ENCODE data around the gene CCDC13. TPM values are rescaled to one million over a fixed set of nuclear protein-coding genes. Genes with fewer than 3 reads are reported as not detected.

The CCDC13 gene
- total and polyA plus RNA-seq, 5 donors from 2014 or later: 0.15 to 0.33 (median 0.29) TPM; not detected in 1

- H3K27ac ChIP-seq (ENCODE audit: insufficient read depth, low read length, poor library complexity, severe bottlenecking): no peak overlapping the region
- H3K4me3 Mint-ChIP-seq: no peak overlapping the region
- H3K36me3 ChIP-seq (ENCODE audit: control insufficient read depth, insufficient read depth, low read length): no peaks in the 10 kb centered on the region
- no peak overlapping the region for H3K27ac Mint-ChIP-seq
- no peaks in the 10 kb centered on the region for H3K36me3 Mint-ChIP-seq
- H3K4me1 ChIP-seq (ENCODE audit: control insufficient read depth, insufficient read depth, low read length, poor library complexity, severe bottlenecking): peaks cover 24% of the 10 kb centered on the region
- no peaks in the 10 kb centered on the region for H3K9me3 Mint-ChIP-seq
- no peaks in the 10 kb centered on the region for H3K9me3 ChIP-seq (ENCODE audit: control insufficient read depth in 2 of 2, low read length in 2 of 2)
- no peaks in the 10 kb centered on the region for H3K27me3 ChIP-seq (ENCODE audit: control insufficient read depth, insufficient read depth, low read length)
- peaks cover 10 to 48% (median 29%) of the 10 kb centered on the region in 4 donors for H3K4me1 Mint-ChIP-seq
- no peak overlapping the region for H3K4me3 ChIP-seq (ENCODE audit: low read depth, low read length)
- DNase-seq (no peak), ATAC-seq (ENCODE audit: low read depth in 2 of 2) (no peak)
- H3K27me3 Mint-ChIP-seq: peaks cover 6% of the 10 kb centered on the region
Observed at GRCh38 chr3:42750834-42751233, 22.2 kb downstream of the CCDC13 start.

GRCh38 chr3:42749753-42750231 lies 23.3 kb downstream of the CCDC13 start:
- ATAC-seq (ENCODE audit: low read depth in 2 of 2) (no peak), DNase-seq (no peak)
- no peaks in the 10 kb centered on the region for H3K36me3 ChIP-seq (ENCODE audit: control insufficient read depth, insufficient read depth, low read length)
- Mint-ChIP-seq H3K9me3 (no peaks in the 10 kb centered on the region), H3K4me3 (no peak overlapping the region), H3K27me3 (peaks cover 6% of the 10 kb centered on the region), H3K27ac (no peak overlapping the region), H3K4me1 (peaks cover 10 to 48% (median 29%) of the 10 kb centered on the region in 4 donors), H3K36me3 (no peaks in the 10 kb centered on the region)
- no peaks in the 10 kb centered on the region for H3K27me3 ChIP-seq (ENCODE audit: control insufficient read depth, insufficient read depth, low read length)
- H3K4me3 ChIP-seq (ENCODE audit: low read depth, low read length): no peak overlapping the region
- H3K4me1 ChIP-seq (ENCODE audit: control insufficient read depth, insufficient read depth, low read length, poor library complexity, severe bottlenecking): peaks cover 24% of the 10 kb centered on the region
- H3K27ac ChIP-seq (ENCODE audit: insufficient read depth, low read length, poor library complexity, severe bottlenecking): no peak overlapping the region
- H3K9me3 ChIP-seq (ENCODE audit: control insufficient read depth in 2 of 2, low read length in 2 of 2): no peaks in the 10 kb centered on the region

- DNase-seq: no peak
- Mint-ChIP-seq H3K36me3 (no peaks in the 10 kb centered on the region), H3K4me1 (peaks cover 10 to 51% (median 32%) of the 10 kb centered on the region in 4 donors), H3K27ac (peak overlapping the region; percentile 63 to 93 (median 86)), H3K9me3 (no peaks in the 10 kb centered on the region), H3K4me3 (no peak overlapping the region), H3K27me3 (peaks cover 4% of the 10 kb centered on the region)
- no peaks in the 10 kb centered on the region for H3K9me3 ChIP-seq (ENCODE audit: control insufficient read depth in 2 of 2, low read length in 2 of 2)
- H3K36me3 ChIP-seq (ENCODE audit: control insufficient read depth, insufficient read depth, low read length): no peaks in the 10 kb centered on the region
- no peaks in the 10 kb centered on the region for H3K27me3 ChIP-seq (ENCODE audit: control insufficient read depth, insufficient read depth, low read length)
- no peak overlapping the region for H3K27ac ChIP-seq (ENCODE audit: insufficient read depth, low read length, poor library complexity, severe bottlenecking)
- H3K4me3 ChIP-seq (ENCODE audit: low read depth, low read length): no peak overlapping the region
- H3K4me1 ChIP-seq (ENCODE audit: control insufficient read depth, insufficient read depth, low read length, poor library complexity, severe bottlenecking): peaks cover 28% of the 10 kb centered on the region
- no peak for ATAC-seq (ENCODE audit: low read depth in 2 of 2)
Observed at GRCh38 chr3:42749025-42749752, 23.9 kb downstream of the CCDC13 start.

GRCh38 chr3:42747581-42747980 lies 25.5 kb downstream of the CCDC13 start:
- Histone ChIP-seq H3K4me1 (ENCODE audit: control insufficient read depth, insufficient read depth, low read length, poor library complexity, severe bottlenecking) (peaks cover 28% of the 10 kb centered on the region), H3K36me3 (ENCODE audit: control insufficient read depth, insufficient read depth, low read length) (no peaks in the 10 kb centered on the region), H3K4me3 (ENCODE audit: low read depth, low read length) (peak overlapping the region; percentile 67), H3K9me3 (ENCODE audit: control insufficient read depth in 2 of 2, low read length in 2 of 2) (no peaks in the 10 kb centered on the region), H3K27ac (ENCODE audit: insufficient read depth, low read length, poor library complexity, severe bottlenecking) (peak overlapping the region; percentile 44), H3K27me3 (ENCODE audit: control insufficient read depth, insufficient read depth, low read length) (no peaks in the 10 kb centered on the region)
- ATAC-seq (ENCODE audit: low read depth in 2 of 2): peak; percentile 85 to 91
- no peaks in the 10 kb centered on the region for H3K27me3 Mint-ChIP-seq
- H3K4me3 Mint-ChIP-seq: peak overlapping the region; percentile 55 to 74 (median 65)
- H3K4me1 Mint-ChIP-seq: peaks cover 10 to 54% (median 31%) of the 10 kb centered on the region in 4 donors
- H3K9me3 Mint-ChIP-seq: no peaks in the 10 kb centered on the region
- DNase-seq: peak in 2 of 3 donors; percentile 29 to 87
- no peaks in the 10 kb centered on the region for H3K36me3 Mint-ChIP-seq
- H3K27ac Mint-ChIP-seq: peak overlapping the region; percentile 86 to 97 (median 92)

GRCh38 chr3:42746455-42747450 lies 26.3 kb downstream of the CCDC13 start:
- peak overlapping the region; percentile 67 for H3K4me3 ChIP-seq (ENCODE audit: low read depth, low read length)
- DNase-seq (no peak), ATAC-seq (ENCODE audit: low read depth in 2 of 2) (no peak)
- H3K27me3 ChIP-seq (ENCODE audit: control insufficient read depth, insufficient read depth, low read length): no peaks in the 10 kb centered on the region
- H3K27me3 Mint-ChIP-seq: no peaks in the 10 kb centered on the region
- H3K4me1 ChIP-seq (ENCODE audit: control insufficient read depth, insufficient read depth, low read length, poor library complexity, severe bottlenecking): peaks cover 28% of the 10 kb centered on the region
- H3K36me3 ChIP-seq (ENCODE audit: control insufficient read depth, insufficient read depth, low read length): no peaks in the 10 kb centered on the region
- H3K27ac ChIP-seq (ENCODE audit: insufficient read depth, low read length, poor library complexity, severe bottlenecking): peak overlapping the region; percentile 7
- H3K4me3 Mint-ChIP-seq: peak overlapping the region in 2 of 4 donors; percentile 69 to 74
- H3K36me3 Mint-ChIP-seq: no peaks in the 10 kb centered on the region
- H3K9me3 Mint-ChIP-seq: no peaks in the 10 kb centered on the region
- H3K9me3 ChIP-seq (ENCODE audit: control insufficient read depth in 2 of 2, low read length in 2 of 2): no peaks in the 10 kb centered on the region
- peaks cover 10 to 54% (median 31%) of the 10 kb centered on the region in 4 donors for H3K4me1 Mint-ChIP-seq
- peak overlapping the region; percentile 86 to 97 (median 92) for H3K27ac Mint-ChIP-seq

GRCh38 chr3:42745776-42746454 lies 27.1 kb downstream of the CCDC13 start:
- Histone ChIP-seq H3K9me3 (ENCODE audit: control insufficient read depth in 2 of 2, low read length in 2 of 2) (no peaks in the 10 kb centered on the region), H3K36me3 (ENCODE audit: control insufficient read depth, insufficient read depth, low read length) (no peaks in the 10 kb centered on the region), H3K27ac (ENCODE audit: insufficient read depth, low read length, poor library complexity, severe bottlenecking) (no peak overlapping the region), H3K4me3 (ENCODE audit: low read depth, low read length) (no peak overlapping the region), H3K27me3 (ENCODE audit: control insufficient read depth, insufficient read depth, low read length) (no peaks in the 10 kb centered on the region), H3K4me1 (ENCODE audit: control insufficient read depth, insufficient read depth, low read length, poor library complexity, severe bottlenecking) (peaks cover 28% of the 10 kb centered on the region)
- Mint-ChIP-seq H3K27ac (peak overlapping the region in 1 of 3 donors; percentile 59), H3K27me3 (no peaks in the 10 kb centered on the region), H3K4me3 (no peak overlapping the region), H3K9me3 (no peaks in the 10 kb centered on the region), H3K36me3 (no peaks in the 10 kb centered on the region), H3K4me1 (peaks cover 10 to 54% (median 31%) of the 10 kb centered on the region in 4 donors)
- no peak for ATAC-seq (ENCODE audit: low read depth in 2 of 2)
- DNase-seq: no peak

GRCh38 chr3:42745291-42745745 lies 27.7 kb downstream of the CCDC13 start:
- peaks cover 28% of the 10 kb centered on the region for H3K4me1 ChIP-seq (ENCODE audit: control insufficient read depth, insufficient read depth, low read length, poor library complexity, severe bottlenecking)
- Mint-ChIP-seq H3K4me1 (peaks cover 10 to 53% (median 31%) of the 10 kb centered on the region in 4 donors), H3K27me3 (no peaks in the 10 kb centered on the region), H3K9me3 (no peaks in the 10 kb centered on the region), H3K4me3 (no peak overlapping the region), H3K27ac (peak overlapping the region in 2 of 3 donors; percentile 56 to 59), H3K36me3 (no peaks in the 10 kb centered on the region)
- no peak overlapping the region for H3K4me3 ChIP-seq (ENCODE audit: low read depth, low read length)
- DNase-seq (no peak), ATAC-seq (ENCODE audit: low read depth in 2 of 2) (no peak)
- no peaks in the 10 kb centered on the region for H3K36me3 ChIP-seq (ENCODE audit: control insufficient read depth, insufficient read depth, low read length)
- H3K9me3 ChIP-seq (ENCODE audit: control insufficient read depth in 2 of 2, low read length in 2 of 2): no peaks in the 10 kb centered on the region
- H3K27ac ChIP-seq (ENCODE audit: insufficient read depth, low read length, poor library complexity, severe bottlenecking): no peak overlapping the region
- H3K27me3 ChIP-seq (ENCODE audit: control insufficient read depth, insufficient read depth, low read length): no peaks in the 10 kb centered on the region

Measured in CD4-positive, CD25-positive, alpha-beta regulatory T cell (primary cell).